H7 (cell line): Measurements from ENCODE around the gene BICDL2. TPM values are rescaled to one million over a fixed set of nuclear protein-coding genes. Genes with fewer than 3 reads are reported as not detected.
"Not testable (repeated sequence)": the region's sequence is repeated elsewhere in the genome, so short reads cannot be mapped to it uniquely, and the experiment has no call there.

ENCODE experiments used
- DNase-seq: peaks from one replicate; pipeline ENCODE4 v3.0.0; 2012
- H3K27me3 ChIP-seq: 2 replicates; pipeline ENCODE4 v1.6.0; 2011; ENCODE audit warnings: mild to moderate bottlenecking, low read length; ENCODE audit not compliant: control insufficient read depth, insufficient read depth
- H3K36me3 ChIP-seq: replicated peaks from 2 replicates; pipeline ENCODE4 v1.5.1; 2011; ENCODE audit warnings: low read length; ENCODE audit not compliant: control insufficient read depth, insufficient read depth
- H3K4me3 ChIP-seq: 2 replicates; pipeline ENCODE4 v1.5.1; 2011; ENCODE audit warnings: low read depth, mild to moderate bottlenecking, control low read depth, low read length, moderate library complexity; ENCODE audit not compliant: insufficient read depth
- total RNA-seq: library from RNA; depleted of rRNA; stranded (reverse); fragments of >200 nt; shearing (Covaris generic); gene quantifications from 2 replicates; pipeline ENCODE4 v1.2.3, GENCODE V29; 2014

BICDL2 gene
- total RNA-seq, 1 experiment from 2014 or later = 0.69 TPM

DNA sequence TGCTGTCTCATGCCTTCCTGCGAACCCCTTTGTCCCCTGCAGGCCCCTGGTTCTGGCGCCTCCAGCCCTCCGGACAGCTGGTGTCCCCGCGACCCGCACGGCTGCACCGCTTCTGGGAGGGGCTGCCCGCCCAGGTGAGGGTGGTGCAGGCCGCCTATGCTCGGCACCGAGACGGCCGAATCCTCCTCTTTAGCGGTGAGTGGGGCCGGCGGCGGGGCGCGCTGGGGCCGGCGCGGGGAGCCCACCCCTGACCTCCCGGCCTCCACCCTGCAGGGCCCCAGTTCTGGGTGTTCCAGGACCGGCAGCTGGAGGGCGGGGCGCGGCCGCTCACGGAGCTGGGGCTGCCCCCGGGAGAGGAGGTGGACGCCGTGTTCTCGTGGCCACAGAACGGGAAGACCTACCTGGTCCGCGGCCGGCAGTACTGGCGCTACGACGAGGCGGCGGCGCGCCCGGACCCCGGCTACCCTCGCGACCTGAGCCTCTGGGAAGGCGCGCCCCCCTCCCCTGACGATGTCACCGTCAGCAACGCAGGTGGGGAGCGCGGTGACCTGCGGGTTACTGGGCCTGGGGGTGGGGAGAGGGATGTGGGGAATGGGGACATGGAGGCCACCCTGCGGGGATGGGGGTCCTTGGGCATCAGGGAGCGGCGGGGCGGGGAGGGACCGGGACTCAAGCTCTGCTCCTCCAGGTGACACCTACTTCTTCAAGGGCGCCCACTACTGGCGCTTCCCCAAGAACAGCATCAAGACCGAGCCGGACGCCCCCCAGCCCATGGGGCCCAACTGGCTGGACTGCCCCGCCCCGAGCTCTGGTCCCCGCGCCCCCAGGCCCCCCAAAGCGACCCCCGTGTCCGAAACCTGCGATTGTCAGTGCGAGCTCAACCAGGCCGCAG is 21.6 kb upstream of the BICDL2 start:
- Histone ChIP-seq H3K27me3 (no peaks in the 10 kb centered on the region), H3K36me3 (no peaks in the 10 kb centered on the region), H3K4me3 (peak overlapping the region; percentile 64)
- DNase-seq = peak; percentile 93

DNA sequence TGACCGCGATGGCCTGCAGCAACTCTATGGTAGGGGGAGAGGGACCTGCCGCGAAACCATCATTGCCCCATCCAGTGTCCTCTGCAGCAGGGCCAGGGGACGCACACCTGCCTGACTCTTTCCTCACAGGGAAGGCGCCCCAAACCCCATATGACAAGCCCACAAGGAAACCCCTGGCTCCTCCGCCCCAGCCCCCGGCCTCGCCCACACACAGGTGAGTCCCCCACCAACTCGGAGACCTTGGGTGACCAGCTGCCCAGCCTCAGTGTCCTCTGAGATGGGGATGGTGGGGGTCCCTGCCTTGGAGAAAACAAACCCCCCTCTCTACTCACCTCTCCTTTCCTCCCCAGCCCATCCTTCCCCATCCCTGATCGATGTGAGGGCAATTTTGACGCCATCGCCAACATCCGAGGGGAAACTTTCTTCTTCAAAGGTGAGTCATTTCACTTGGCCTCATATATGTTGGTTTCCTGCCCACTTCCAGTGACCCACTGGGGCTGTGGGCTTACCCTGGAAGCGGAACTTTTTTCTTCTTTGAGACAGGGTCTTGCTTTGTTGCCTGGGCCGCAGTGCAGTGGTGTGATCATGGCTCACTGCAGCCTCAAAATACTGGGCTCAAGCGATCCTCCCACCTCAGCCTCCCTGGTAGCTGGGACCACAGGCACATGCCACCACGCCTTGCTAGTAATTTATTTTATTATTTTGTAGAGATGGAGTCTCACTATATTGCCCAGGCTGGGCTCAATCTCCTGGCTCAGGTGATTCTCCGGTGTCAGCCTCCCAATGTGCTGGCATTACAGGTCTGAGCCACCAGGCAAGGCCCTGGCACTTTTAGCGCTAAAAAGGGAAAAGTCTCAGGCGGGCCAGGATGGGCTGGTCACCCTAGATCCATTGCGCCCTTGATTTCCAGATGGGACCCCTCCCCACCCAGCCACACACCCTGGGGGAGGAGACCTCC is 20.7 kb upstream of the BICDL2 start:
- H3K27me3 ChIP-seq = no peaks in the 10 kb centered on the region
- DNase-seq = no peak
- no peak overlapping the region for H3K4me3 ChIP-seq
- H3K36me3 ChIP-seq = no peaks in the 10 kb centered on the region

DNA sequence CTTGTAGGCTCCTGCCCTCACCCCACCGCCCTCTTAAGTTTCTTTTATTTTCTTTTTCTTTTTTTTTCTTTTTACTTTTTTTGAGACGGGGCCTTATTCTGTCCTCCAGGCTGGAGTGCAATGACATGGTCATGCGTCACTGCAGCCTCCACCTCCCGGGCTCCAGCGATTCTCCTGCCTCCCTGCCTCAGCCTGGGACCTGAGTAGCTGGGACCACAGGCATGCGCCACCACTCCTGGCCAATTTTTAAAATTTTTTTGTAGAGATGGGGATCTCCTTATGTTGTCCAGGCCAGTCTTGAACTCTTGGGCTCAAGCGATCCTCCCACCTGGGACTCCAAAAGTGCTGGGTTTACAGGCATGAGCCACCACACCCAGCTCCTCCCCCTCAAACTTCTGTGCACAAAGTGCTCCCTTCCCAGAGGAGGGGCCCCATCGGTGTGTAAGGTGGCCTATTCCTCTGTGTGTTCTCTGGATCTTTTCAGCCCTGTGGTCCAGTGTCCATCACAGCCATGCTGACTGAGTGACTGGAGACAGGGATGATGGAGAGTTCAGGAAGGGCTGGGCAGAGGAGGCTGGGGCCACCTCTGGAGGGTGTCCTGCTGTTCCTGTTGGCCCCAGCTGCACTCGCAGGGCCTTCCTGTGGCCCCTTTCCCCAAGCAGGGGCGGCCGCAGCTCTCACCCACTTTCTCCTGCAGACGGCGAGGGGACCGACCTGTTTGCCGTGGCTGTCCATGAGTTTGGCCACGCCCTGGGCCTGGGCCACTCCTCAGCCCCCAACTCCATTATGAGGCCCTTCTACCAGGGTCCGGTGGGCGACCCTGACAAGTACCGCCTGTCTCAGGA is 19.8 kb upstream of the BICDL2 start:
- H3K36me3 ChIP-seq = 0 out of 2 replicates have a peak, but pooled peaks cover under 1% of the 10 kb centered on the region
- DNase-seq = no peak
- H3K27me3 ChIP-seq = no peaks in the 10 kb centered on the region
- H3K4me3 ChIP-seq = no peak overlapping the region

DNA sequence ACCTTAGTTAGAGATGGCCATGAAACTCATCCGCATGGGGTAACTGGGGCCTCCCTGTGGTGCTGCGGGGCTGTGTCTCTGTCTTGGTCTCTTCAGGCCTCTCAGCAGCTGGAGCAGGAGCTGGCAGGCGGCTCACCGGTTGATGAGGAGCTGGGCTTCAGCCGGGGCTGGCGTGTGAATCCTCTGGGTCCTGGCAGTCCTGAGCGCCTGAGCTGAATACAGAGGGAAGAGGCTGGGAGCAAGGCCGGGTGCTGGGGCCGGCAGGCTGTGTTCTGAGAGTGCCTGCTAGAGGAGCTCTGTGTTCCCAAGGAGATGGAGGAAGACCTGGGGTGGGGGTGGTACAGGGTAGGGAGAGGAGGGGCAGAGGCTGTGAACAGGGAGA is 19.0 kb upstream of the BICDL2 start:
- not testable (repeated sequence) for H3K36me3 ChIP-seq, H3K4me3 ChIP-seq, DNase-seq, H3K27me3 ChIP-seq

DNA sequence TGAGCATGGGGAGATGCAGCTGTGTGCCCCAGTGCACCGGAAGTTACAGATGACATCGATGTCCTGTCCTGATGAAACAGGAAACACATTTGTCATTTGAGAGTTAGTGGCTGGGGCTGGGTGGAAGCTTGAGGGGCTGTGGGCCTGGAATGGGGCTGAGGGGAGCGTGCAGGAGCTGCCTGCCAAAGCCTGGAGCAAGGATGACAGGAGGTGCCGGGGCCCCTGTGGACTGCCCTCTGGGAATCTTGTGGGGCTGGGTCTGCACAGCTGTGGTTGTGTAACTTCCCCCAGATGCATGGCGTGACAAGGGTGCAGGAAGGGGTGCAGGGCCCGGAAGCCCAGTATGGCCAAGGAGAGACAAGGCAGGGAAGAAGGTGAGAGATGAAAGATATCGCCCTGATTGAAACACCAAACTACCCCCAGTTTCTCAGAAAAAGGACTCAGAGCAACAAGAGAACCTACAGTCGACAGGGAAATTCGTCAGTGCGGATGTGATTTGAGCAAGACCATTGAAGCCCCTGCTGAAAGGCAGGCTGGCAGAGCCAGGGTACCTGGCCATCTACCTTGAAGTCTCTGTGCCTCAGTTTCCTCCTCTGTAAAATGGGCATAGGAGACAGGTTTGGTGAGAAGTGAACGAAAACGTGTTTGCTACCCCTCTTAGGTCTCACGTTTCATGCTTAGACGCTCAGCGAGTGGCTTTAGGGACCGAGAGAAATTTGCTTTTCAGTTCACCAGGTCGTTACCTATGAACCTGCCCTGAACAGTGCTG is 18.4 kb upstream of the BICDL2 start:
- no peak overlapping the region for H3K4me3 ChIP-seq
- no peak for DNase-seq
- 0 out of 2 replicates have a peak, but pooled peaks cover 2% of the 10 kb centered on the region for H3K36me3 ChIP-seq

DNA sequence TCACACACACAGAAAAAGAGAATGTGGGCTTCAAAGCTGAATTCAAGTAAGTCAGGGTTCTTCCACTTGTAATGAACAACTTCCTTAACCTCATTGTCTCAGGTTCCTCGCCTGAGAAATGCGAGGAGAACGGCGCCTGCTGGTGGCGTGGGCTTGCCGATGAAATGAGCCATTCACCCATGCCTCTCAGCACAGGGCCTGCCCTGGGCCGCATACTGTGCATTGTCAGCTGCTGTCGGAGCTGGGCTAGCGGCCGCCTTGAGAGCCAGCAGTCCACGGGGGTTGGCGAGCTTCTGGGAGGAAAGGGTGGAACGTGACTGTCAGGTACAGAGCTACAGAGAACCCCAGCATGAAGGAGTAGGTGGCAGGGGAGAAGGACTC is 16.6 kb upstream of the BICDL2 start:
- not testable (repeated sequence) for H3K36me3 ChIP-seq, H3K4me3 ChIP-seq, H3K27me3 ChIP-seq, DNase-seq

More for the DNA sequence above, 18.4 kb upstream of the BICDL2 start:
- no peaks in the 10 kb centered on the region for H3K27me3 ChIP-seq

DNA sequence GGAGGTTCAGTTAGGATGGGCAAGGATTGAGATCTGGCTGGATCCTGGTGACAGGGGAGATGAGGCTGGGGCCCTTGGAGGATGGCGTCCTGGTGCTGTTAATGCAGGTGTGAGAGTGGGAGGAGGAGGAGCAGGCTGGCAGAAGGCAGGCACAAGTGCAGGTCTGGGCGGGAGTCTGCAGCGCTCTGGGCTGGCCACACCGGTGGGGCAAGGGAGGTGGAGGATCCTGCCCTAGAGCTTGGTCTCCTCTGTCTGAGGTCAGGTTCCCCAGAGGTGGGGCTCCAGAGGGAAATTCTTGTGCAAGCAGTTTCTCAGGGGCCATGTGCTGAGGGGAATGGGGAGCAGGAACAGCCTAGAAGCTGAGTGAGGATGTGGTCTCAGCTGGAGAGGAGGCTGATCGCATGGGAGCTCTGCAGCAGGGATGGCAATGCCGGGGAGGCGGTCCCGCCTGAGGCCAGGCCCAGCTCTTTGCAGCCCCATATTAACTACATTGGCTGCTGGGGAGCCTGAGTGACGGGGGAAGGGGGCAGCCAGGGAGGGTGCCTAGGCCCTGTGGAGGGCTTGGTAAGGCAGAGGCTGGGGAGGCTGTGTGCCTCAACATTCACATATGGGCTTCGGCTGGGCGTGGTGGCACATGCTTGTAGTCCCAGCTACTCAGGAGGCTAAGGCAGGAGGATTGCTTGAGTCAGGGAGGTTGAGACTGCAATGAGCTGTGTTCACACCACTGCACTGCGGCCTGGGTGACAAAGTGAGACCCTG is 16.0 kb upstream of the BICDL2 start:
- not testable (repeated sequence) for H3K27me3 ChIP-seq, DNase-seq, H3K4me3 ChIP-seq, H3K36me3 ChIP-seq

DNA sequence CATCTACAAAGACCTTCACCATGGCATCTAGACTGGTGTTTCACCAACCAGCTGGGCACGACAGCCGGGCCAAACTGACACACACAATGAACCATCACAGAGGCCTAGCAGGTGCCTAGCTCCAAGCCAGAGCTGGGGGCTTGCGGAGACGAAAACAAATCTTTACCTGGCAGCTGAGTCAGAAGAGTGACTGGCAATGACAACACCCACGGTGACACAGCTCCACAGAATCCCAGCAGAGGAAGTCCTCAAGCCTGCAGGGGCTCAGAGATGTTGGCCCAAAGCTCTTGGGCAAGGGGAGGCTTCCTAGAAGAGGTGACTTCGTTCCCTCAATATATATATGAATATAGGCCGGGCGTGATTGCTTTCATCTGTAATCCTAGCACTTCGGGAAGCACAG is 14.8 kb upstream of the BICDL2 start:
- no peak for DNase-seq
- Histone ChIP-seq H3K27me3 (peaks cover 9% of the 10 kb centered on the region), H3K4me3 (no peak overlapping the region), H3K36me3 (0 out of 2 replicates have a peak, but pooled peaks cover 3% of the 10 kb centered on the region)

DNA sequence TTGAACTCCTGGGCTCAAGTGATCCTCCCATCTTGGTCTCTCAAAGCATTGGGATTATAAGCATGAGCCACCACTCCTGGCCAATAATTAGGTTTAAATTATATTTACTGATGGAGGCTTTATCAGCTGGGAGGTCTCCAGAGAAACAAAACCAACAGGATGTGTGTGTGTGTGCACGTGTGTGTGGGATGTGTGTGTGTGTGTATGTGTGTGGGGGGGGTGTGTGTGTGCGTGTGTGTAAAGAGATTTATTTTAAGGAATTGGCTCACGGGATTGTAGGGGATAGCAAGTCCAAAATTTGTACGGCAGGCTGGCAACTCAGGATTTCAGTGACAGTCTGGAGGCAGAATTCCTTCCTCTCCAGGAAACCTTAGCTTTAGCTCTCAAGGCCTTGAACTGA is 14.3 kb upstream of the BICDL2 start:
- Histone ChIP-seq H3K36me3 (0 out of 2 replicates have a peak, but pooled peaks cover 3% of the 10 kb centered on the region), H3K4me3 (no peak overlapping the region), H3K27me3 (peaks cover 12% of the 10 kb centered on the region)
- no peak for DNase-seq

DNA sequence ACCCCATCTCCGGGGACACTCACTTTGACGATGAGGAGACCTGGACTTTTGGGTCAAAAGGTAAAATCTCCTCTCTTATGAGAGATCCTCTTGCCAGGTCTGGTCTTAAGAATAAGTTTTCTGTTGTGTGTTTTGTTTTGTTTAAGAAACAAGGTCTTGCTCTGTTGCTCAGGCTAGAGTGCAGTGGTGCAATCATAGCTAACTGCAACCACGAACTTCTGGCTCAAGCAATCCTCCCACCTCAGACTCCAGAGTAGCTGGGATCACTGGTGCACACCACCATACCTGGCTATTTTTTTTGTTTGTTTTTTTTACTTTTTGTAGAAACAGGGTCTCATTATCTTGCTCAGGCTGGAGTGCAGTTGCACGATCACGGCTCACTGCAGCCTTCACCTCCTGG is 13.7 kb upstream of the BICDL2 start:
- Histone ChIP-seq H3K36me3 (0 out of 2 replicates have a peak, but pooled peaks cover 3% of the 10 kb centered on the region), H3K4me3 (no peak overlapping the region), H3K27me3 (peaks cover 15% of the 10 kb centered on the region)
- DNase-seq = no peak

DNA sequence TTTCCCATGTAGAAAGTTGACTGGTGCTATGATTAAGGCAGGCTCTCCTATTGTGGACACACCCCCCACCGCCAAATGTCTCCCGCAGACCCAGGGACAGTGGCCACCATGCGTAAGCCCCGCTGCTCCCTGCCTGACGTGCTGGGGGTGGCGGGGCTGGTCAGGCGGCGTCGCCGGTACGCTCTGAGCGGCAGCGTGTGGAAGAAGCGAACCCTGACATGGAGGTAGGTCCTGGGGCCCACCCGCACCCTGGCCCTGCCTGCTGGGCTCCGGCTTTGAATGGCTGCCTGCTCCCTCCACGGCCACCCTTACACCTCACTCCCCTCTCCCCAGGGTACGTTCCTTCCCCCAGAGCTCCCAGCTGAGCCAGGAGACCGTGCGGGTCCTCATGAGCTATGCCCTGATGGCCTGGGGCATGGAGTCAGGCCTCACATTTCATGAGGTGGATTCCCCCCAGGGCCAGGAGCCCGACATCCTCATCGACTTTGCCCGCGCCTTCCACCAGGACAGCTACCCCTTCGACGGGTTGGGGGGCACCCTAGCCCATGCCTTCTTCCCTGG is 13.3 kb upstream of the BICDL2 start:
- Histone ChIP-seq H3K4me3 (no peak overlapping the region), H3K36me3 (0 out of 2 replicates have a peak, but pooled peaks cover 3% of the 10 kb centered on the region), H3K27me3 (peaks cover 15% of the 10 kb centered on the region)
- DNase-seq = no peak

DNA sequence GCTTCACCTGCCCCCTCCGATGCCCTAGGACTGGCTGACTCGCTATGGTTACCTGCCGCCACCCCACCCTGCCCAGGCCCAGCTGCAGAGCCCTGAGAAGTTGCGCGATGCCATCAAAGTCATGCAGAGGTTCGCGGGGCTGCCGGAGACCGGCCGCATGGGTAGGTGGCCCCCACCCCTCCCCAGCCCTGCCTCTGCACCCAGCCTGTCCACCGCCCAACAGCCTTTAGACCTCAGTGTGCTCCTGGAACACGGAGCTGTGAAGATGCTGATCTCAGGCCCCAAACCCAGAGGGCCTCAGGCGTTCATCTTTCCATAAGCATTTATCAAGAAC is 10.6 kb upstream of the BICDL2 start:
- H3K36me3 ChIP-seq = 0 out of 2 replicates have a peak, but pooled peaks cover 3% of the 10 kb centered on the region
- peaks cover 15% of the 10 kb centered on the region for H3K27me3 ChIP-seq
- peak; percentile 88 for DNase-seq
- H3K4me3 ChIP-seq = peak overlapping the region; percentile 78
